Spleen (tissue), 7 donors: ENCODE results near the gene SKI.

Experiments
- CTCF ChIP-seq, 11 experiments: fragments of 200-600 bp in 7 of 11; fragments of 450-650 bp in 4 of 11; sonication (generic) in 4 of 11; IDR thresholded peaks in 8 of 11; conservative IDR thresholded peaks in 3 of 11; 1 replicate in 7 of 11; 2 replicates in 4 of 11; pipeline versions ENCODE4 v1.4.0 to v1.8.0; 2016 to 2021; ENCODE audit warnings: antibody characterized with exemption in 11 of 11, inconsistent platforms in 4 of 11, mild to moderate bottlenecking in 1 of 11
- POLR2A ChIP-seq, 3 donors: fragments of 450-650 bp; IDR thresholded peaks; one replicate each; pipeline ENCODE4 v1.5.1; 2017; ENCODE audit warnings: antibody characterized with exemption in 3 of 3, mild to moderate bottlenecking in 1 of 3
- POLR2AphosphoS5 ChIP-seq, 3 donors: sonication (generic); formaldehyde crosslinking; IDR thresholded peaks; one replicate each; pipeline ENCODE4 v1.5.1; 2017; ENCODE audit warnings: antibody characterized with exemption in 3 of 3
- donor health status: DM: no; HTN: no; CAD: no; lungs with moderate emphysema.
- donor health status: DM: no; HTN: no; CAD: no.
- donor health status: DM: no; HTN: no; CAD: no.

- no peak for TF ChIP-seq CTCF (IDR thresholded peaks at IDR 0.05 in 8 of 11, conservative IDR thresholded peaks at IDR 0.05 in 3 of 11)
- no peak for TF ChIP-seq POLR2A (IDR thresholded peaks at IDR 0.05)
- no peak for TF ChIP-seq POLR2AphosphoS5 (IDR thresholded peaks at IDR 0.05)
Measured at GRCh38 chr1:2355373-2356261, 127.5 kb downstream of the SKI start.
